Astrocyte (in vitro differentiated cells and primary cell): ENCODE results near the gene BET1. TPM values are rescaled to one million over a fixed set of nuclear protein-coding genes. Genes with fewer than 3 reads are reported as not detected.

ENCODE experiments used
- DNase-seq: peaks from one replicate; pipeline ENCODE4 v3.0.0-alpha.2; 2010; ENCODE audit warnings: low read depth
- FAIRE-seq: peaks from 2 replicates; lab custom pipeline; 2011; peaks lifted over from hg19 to GRCh38; lab: Jason Lieb, UNC
- H2AFZ ChIP-seq: 2 replicates; pipeline ENCODE4 v1.6.0; 2012; ENCODE audit warnings: low read depth, low read length, inconsistent platforms
- H3K27ac ChIP-seq: 2 replicates; pipeline ENCODE4 v1.5.1; 2011; ENCODE audit warnings: low read depth, low read length, inconsistent platforms
- H3K27me3 ChIP-seq: 2 replicates; pipeline ENCODE4 v1.6.0; 2011; ENCODE audit warnings: low read length, inconsistent platforms; ENCODE audit not compliant: insufficient read depth
- H3K36me3 ChIP-seq: 2 replicates; pipeline ENCODE4 v1.5.1; 2011; ENCODE audit warnings: low read length, inconsistent platforms; ENCODE audit not compliant: insufficient read depth
- H3K4me1 ChIP-seq: 2 replicates; pipeline ENCODE4 v1.5.1; 2011; ENCODE audit warnings: low read length, inconsistent platforms; ENCODE audit not compliant: insufficient read depth
- H3K4me2 ChIP-seq: 2 replicates; pipeline ENCODE4 v1.6.0; 2012; ENCODE audit warnings: low read length, inconsistent platforms
- H3K4me3 ChIP-seq: 2 replicates; pipeline ENCODE4 v1.5.1; 2011; ENCODE audit warnings: low read depth, mild to moderate bottlenecking, low read length, inconsistent platforms; ENCODE audit not compliant: insufficient read depth
- H3K79me2 ChIP-seq: 2 replicates; pipeline ENCODE4 v1.6.0; 2012; ENCODE audit warnings: mild to moderate bottlenecking, low read length, inconsistent platforms; ENCODE audit not compliant: insufficient read depth
- H3K9ac ChIP-seq: 2 replicates; pipeline ENCODE4 v1.6.0; 2012; ENCODE audit warnings: mild to moderate bottlenecking, low read length, inconsistent platforms
- H3K9me3 ChIP-seq: 2 replicates; pipeline ENCODE4 v1.5.1; 2012; ENCODE audit warnings: low read depth, mild to moderate bottlenecking, low read length, inconsistent platforms; ENCODE audit not compliant: insufficient read depth
- H4K20me1 ChIP-seq: 2 replicates; pipeline ENCODE4 v1.6.0; 2012; ENCODE audit warnings: low read length, inconsistent platforms; ENCODE audit not compliant: insufficient read depth
- H3K27ac Mint-ChIP-seq: one replicate; pipeline ENCODE4 v1.8.0; 2021; ENCODE audit warnings: mild to moderate bottlenecking, mixed read lengths; ENCODE audit not compliant: unreplicated experiment
- H3K27me3 Mint-ChIP-seq: one replicate; pipeline ENCODE4 v1.8.0; 2021; ENCODE audit warnings: low read depth, mixed read lengths; ENCODE audit not compliant: unreplicated experiment
- H3K36me3 Mint-ChIP-seq: one replicate; pipeline ENCODE4 v1.8.0; 2021; ENCODE audit warnings: low read depth, mixed read lengths; ENCODE audit not compliant: unreplicated experiment
- H3K4me1 Mint-ChIP-seq: one replicate; pipeline ENCODE4 v1.8.0; 2021; ENCODE audit warnings: low read depth, mixed read lengths; ENCODE audit not compliant: unreplicated experiment
- H3K4me3 Mint-ChIP-seq: one replicate; pipeline ENCODE4 v1.8.0; 2021; ENCODE audit warnings: mild to moderate bottlenecking, moderate library complexity, mixed read lengths; ENCODE audit not compliant: unreplicated experiment
- H3K9me3 Mint-ChIP-seq: one replicate; pipeline ENCODE4 v1.8.0; 2021; ENCODE audit warnings: mild to moderate bottlenecking, mixed read lengths; ENCODE audit not compliant: unreplicated experiment
- EZH2 ChIP-seq: IDR thresholded peaks from 2 replicates; pipeline ENCODE4 v1.6.1; 2012; ENCODE audit warnings: mild to moderate bottlenecking, low read length, inconsistent platforms; ENCODE audit not compliant: insufficient read depth
- total RNA-seq: library from RNA; stranded (reverse); gene quantifications from 2 replicates; pipeline ENCODE4 v1.2.1, GENCODE V29; 2021
- TF ChIP-seq, protein P1 (sequence below): IDR thresholded peaks from 2 replicates; pipeline ENCODE4 v1.5.1; 2011; ENCODE audit warnings: low read depth, mild to moderate bottlenecking, inconsistent platforms, low read length, moderate library complexity; ENCODE audit not compliant: insufficient read depth

The BET1 gene
- total RNA-seq, 1 donor from 2014 or later = 37.4 TPM

DNA sequence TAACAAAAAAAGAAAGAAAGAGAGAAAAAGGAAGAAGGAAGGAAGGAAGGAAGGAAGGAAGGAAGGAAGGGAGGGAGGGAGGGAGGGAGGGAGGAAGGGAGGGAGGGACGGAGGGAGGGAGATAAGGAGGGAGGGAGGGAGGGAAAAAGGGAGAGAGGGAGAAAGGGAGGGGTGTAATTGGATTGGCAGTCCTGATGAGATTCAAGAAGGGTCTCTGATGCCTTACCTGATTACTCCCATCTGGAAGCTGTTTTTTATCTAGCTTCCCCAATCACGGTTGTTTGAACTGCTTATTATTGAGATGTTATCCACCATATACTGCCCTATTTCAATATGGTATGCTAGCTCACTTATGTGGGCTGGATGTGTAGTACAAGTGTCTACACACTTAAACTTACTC, 55.3 kb downstream of the BET1 start:
- Histone ChIP-seq H3K79me2 (no peaks in the 10 kb centered on the region), H2AFZ (no peak overlapping the region), H3K4me1 (no peaks in the 10 kb centered on the region), H3K9ac (no peak overlapping the region), H3K27me3 (no peaks in the 10 kb centered on the region), H3K4me3 (no peak overlapping the region), H3K4me2 (no peak overlapping the region), H3K9me3 (no peaks in the 10 kb centered on the region), H3K36me3 (no peaks in the 10 kb centered on the region), H3K27ac (no peak overlapping the region), H4K20me1 (no peaks in the 10 kb centered on the region)
- Mint-ChIP-seq H3K36me3 (no peaks in the 10 kb centered on the region), H3K4me3 (no peak overlapping the region), H3K27ac (peak overlapping the region; percentile 95), H3K27me3 (no peaks in the 10 kb centered on the region), H3K4me1 (peaks cover 13% of the 10 kb centered on the region), H3K9me3 (no peaks in the 10 kb centered on the region)
- FAIRE-seq = no peak
- TF ChIP-seq, protein P1, sequence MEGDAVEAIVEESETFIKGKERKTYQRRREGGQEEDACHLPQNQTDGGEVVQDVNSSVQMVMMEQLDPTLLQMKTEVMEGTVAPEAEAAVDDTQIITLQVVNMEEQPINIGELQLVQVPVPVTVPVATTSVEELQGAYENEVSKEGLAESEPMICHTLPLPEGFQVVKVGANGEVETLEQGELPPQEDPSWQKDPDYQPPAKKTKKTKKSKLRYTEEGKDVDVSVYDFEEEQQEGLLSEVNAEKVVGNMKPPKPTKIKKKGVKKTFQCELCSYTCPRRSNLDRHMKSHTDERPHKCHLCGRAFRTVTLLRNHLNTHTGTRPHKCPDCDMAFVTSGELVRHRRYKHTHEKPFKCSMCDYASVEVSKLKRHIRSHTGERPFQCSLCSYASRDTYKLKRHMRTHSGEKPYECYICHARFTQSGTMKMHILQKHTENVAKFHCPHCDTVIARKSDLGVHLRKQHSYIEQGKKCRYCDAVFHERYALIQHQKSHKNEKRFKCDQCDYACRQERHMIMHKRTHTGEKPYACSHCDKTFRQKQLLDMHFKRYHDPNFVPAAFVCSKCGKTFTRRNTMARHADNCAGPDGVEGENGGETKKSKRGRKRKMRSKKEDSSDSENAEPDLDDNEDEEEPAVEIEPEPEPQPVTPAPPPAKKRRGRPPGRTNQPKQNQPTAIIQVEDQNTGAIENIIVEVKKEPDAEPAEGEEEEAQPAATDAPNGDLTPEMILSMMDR = no peak
- TF ChIP-seq EZH2 = no peak
- no peak for DNase-seq

DNA sequence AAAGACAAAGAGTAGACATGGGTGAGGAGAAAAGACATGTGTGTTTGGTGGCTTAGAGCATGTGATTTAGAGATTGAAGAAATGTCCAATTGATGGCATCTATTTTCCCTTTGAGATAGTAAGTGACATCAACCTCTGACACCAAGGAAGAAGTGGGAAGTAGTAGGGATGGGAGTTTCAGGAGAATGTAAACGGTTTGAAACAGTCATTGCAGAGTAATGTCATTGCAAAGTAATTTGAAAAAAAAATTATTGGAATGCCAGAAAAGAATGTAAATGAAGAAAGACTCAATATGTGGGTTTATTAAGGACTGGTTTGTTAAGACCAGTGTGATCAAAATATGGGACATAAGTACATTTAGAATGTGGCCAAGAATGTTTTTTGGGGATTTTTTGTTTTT, 56.0 kb downstream of the BET1 start:
- Histone ChIP-seq H4K20me1 (no peaks in the 10 kb centered on the region), H3K36me3 (no peaks in the 10 kb centered on the region), H3K9ac (no peak overlapping the region), H3K4me3 (no peak overlapping the region), H3K4me1 (no peaks in the 10 kb centered on the region), H3K9me3 (no peaks in the 10 kb centered on the region), H2AFZ (no peak overlapping the region), H3K79me2 (no peaks in the 10 kb centered on the region), H3K27ac (no peak overlapping the region), H3K27me3 (no peaks in the 10 kb centered on the region), H3K4me2 (peak overlapping the region; percentile 10)
- Mint-ChIP-seq H3K36me3 (no peaks in the 10 kb centered on the region), H3K27ac (no peak overlapping the region), H3K9me3 (no peaks in the 10 kb centered on the region), H3K27me3 (no peaks in the 10 kb centered on the region), H3K4me3 (no peak overlapping the region), H3K4me1 (peaks cover 15% of the 10 kb centered on the region)
- TF ChIP-seq, protein P1 = no peak
- no peak for TF ChIP-seq EZH2
- peak; percentile 83 for FAIRE-seq
- DNase-seq = peak; percentile 67

DNA sequence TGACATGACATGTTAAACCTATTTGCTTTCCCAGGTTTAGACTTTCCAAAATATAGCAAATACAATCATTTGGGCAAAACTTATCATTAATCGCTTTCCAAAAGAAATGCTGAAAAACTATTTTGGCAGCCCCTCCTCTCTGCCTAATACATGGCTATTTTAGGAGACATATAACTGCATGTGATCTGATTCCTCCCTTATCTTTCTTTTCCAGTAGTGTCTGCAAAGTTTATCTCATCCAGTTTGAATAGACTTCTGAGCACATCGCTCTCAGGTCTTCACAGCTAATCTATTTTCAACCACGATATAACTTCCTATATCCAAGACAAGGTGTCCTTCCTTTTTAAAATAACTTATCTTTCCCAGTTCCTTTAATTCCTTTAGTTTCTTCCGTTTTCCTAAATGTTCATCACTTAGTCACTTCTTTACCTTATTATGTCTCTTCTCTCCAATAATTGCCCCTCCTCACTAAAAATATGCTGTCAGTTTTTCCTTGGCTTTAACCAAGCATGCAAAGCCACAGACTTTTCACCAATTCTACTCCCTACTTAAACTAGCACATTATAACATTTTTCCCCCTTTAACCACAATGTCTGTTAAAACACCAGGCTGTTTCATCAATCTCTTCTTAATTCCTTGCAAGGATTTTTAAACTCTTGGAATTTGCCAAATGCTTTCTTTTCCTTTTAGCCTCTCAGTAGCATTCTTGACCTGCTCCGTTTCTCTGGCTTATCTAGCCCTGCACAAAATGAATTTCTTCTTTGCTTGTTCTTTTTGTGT, 58.2 kb downstream of the BET1 start:
- Histone ChIP-seq H2AFZ (no peak overlapping the region), H3K27me3 (no peaks in the 10 kb centered on the region), H3K4me1 (no peaks in the 10 kb centered on the region), H3K4me3 (no peak overlapping the region), H3K4me2 (no peak overlapping the region), H4K20me1 (no peaks in the 10 kb centered on the region), H3K79me2 (no peaks in the 10 kb centered on the region), H3K36me3 (no peaks in the 10 kb centered on the region), H3K9ac (no peak overlapping the region), H3K27ac (no peak overlapping the region), H3K9me3 (no peaks in the 10 kb centered on the region)
- H3K4me1 Mint-ChIP-seq = peaks cover 17% of the 10 kb centered on the region
- no peak overlapping the region for H3K4me3 Mint-ChIP-seq
- no peaks in the 10 kb centered on the region for H3K9me3 Mint-ChIP-seq
- DNase-seq (peak; percentile 87), FAIRE-seq (peak; percentile 29)
- no peaks in the 10 kb centered on the region for H3K27me3 Mint-ChIP-seq
- peaks cover 1% of the 10 kb centered on the region for H3K36me3 Mint-ChIP-seq
- H3K27ac Mint-ChIP-seq = no peak overlapping the region
- TF ChIP-seq, protein P1 = no peak
- TF ChIP-seq EZH2 = no peak
